ENCODE measurements around the gene COG7. TPM values are rescaled to one million over a fixed set of nuclear protein-coding genes. Genes with fewer than 3 reads are reported as not detected.

Gene COG7
- total RNA-seq, 1 donor from 2014 or later, result 42.1 TPM

GRCh38 chr16:23375643-23376042, 77.3 kb downstream of the COG7 start:
- no peaks in the 10 kb centered on the region for H3K4me1 Mint-ChIP-seq
- DNase-seq (ENCODE audit: low spot score in 2 of 2, unreplicated experiment in 2 of 2), result no peak
- H3K36me3 Mint-ChIP-seq, result no peaks in the 10 kb centered on the region
- H3K4me3 Mint-ChIP-seq, result no peak overlapping the region
- TF ChIP-seq, protein P1, sequence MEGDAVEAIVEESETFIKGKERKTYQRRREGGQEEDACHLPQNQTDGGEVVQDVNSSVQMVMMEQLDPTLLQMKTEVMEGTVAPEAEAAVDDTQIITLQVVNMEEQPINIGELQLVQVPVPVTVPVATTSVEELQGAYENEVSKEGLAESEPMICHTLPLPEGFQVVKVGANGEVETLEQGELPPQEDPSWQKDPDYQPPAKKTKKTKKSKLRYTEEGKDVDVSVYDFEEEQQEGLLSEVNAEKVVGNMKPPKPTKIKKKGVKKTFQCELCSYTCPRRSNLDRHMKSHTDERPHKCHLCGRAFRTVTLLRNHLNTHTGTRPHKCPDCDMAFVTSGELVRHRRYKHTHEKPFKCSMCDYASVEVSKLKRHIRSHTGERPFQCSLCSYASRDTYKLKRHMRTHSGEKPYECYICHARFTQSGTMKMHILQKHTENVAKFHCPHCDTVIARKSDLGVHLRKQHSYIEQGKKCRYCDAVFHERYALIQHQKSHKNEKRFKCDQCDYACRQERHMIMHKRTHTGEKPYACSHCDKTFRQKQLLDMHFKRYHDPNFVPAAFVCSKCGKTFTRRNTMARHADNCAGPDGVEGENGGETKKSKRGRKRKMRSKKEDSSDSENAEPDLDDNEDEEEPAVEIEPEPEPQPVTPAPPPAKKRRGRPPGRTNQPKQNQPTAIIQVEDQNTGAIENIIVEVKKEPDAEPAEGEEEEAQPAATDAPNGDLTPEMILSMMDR (IDR thresholded peaks at IDR 0.05; ENCODE audit: unreplicated experiment), result no peak
- no peaks in the 10 kb centered on the region for H3K9me3 Mint-ChIP-seq
- H3K27ac Mint-ChIP-seq, result no peak overlapping the region
- H3K27me3 Mint-ChIP-seq (ENCODE audit: low read depth), result peaks cover 21% of the 10 kb centered on the region

DNA sequence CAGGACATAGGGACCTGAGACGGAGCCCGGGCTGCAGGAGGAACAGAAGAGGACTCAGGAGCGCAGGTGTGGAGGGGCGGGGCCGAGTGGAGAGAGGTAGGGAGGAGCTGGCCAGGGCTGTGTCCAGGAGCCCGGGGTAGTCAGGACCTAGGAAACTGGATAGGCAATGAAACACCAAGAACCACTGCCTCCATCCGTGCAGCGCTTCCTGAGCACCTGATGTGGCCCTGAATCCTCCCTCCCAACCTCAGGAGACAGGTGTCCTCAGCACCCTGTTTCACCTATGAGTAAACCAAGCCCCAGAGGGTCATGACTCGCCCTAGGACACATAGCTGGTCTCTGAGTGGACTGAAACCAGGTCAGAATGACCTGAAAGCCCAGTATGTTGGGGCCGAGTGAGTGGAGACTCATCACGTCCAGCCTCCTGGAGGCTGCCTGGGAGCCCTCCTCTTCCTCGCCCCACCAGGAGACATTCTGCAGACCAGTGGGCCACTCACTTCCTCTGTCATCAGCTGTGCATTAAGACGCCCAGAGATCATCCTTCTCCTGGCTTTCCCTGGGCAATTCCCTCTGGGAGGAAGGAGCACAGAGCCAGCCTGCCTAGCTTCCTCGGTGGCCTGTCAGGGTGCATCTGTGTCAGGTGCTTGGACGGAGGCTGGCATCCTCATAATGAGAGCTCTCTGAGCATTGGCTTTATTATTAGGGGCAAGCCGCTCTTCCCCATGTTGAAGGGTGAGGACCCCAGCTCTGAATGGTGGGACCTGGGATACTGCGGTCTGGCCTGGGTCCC, 78.1 kb downstream of the COG7 start:
- TF ChIP-seq, protein P1 (IDR thresholded peaks at IDR 0.05; ENCODE audit: unreplicated experiment), result no peak
- no peaks in the 10 kb centered on the region for H3K36me3 Mint-ChIP-seq
- H3K9me3 Mint-ChIP-seq, result no peaks in the 10 kb centered on the region
- DNase-seq (ENCODE audit: low spot score in 2 of 2, unreplicated experiment in 2 of 2), result no peak
- H3K4me3 Mint-ChIP-seq, result no peak overlapping the region
- H3K27ac Mint-ChIP-seq, result no peak overlapping the region
- no peaks in the 10 kb centered on the region for H3K4me1 Mint-ChIP-seq
- peaks cover 26% of the 10 kb centered on the region for H3K27me3 Mint-ChIP-seq (ENCODE audit: low read depth)

- no peak overlapping the region for H3K27ac Mint-ChIP-seq
- H3K36me3 Mint-ChIP-seq, result no peaks in the 10 kb centered on the region
- no peaks in the 10 kb centered on the region for H3K4me1 Mint-ChIP-seq
- TF ChIP-seq, protein P1 (IDR thresholded peaks at IDR 0.05; ENCODE audit: unreplicated experiment), result no peak
- peaks cover 16% of the 10 kb centered on the region for H3K27me3 Mint-ChIP-seq (ENCODE audit: low read depth)
- no peak for DNase-seq (ENCODE audit: low spot score in 2 of 2, unreplicated experiment in 2 of 2)
- no peak overlapping the region for H3K4me3 Mint-ChIP-seq
- H3K9me3 Mint-ChIP-seq, result no peaks in the 10 kb centered on the region
These were observed 79.4 kb downstream of the COG7 start for GRCh38 chr16:23373436-23374219.

DNA sequence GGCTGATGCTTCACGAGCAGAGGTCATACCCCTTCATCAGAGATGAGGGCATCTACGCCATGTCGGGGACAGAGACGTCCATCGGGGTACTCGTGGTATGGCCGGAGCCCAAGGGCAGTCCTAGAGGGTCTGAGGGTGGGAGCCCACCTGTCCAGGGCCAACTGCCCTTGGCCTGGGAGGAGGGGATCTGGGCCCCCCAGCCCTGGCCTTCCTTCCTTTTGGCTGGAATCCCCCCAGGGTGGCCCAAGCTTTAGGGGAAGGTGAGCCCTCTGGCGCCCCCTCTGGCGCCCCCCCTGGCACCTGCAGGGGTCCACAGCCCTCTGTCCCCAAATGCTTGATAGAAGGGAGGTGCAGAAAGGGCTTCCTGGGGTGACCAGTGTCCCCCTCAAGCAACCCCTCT, 81.6 kb downstream of the COG7 start:
- H3K27me3 Mint-ChIP-seq (ENCODE audit: low read depth), result peaks cover 13% of the 10 kb centered on the region
- no peaks in the 10 kb centered on the region for H3K36me3 Mint-ChIP-seq
- TF ChIP-seq, protein P1 (IDR thresholded peaks at IDR 0.05; ENCODE audit: unreplicated experiment), result no peak

DNA sequence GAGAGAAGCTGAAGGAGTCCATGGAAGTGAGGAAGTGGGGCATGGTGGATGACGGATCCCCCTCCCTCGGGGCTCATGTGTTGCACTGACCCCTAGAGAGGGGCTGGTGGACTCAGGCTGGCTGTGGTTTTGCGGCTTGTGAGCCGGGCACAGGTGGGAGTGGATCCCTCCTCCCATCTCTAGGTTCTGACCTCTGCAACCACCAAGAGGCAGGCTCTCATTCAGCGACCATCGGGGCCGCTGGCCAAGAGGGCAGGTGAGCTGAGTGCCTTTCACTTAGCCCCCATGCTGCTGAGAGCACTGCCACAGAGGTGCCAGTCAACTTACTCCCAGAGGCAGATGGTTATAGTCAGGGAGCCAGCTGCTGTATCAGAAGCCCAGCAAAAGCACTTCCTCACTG, 83.6 kb downstream of the COG7 start:
- Mint-ChIP-seq H3K9me3 (no peaks in the 10 kb centered on the region), H3K36me3 (no peaks in the 10 kb centered on the region), H3K4me1 (no peaks in the 10 kb centered on the region), H3K27ac (no peak overlapping the region), H3K4me3 (no peak overlapping the region), H3K27me3 (ENCODE audit: low read depth) (peaks cover 13% of the 10 kb centered on the region)
- DNase-seq (ENCODE audit: low spot score in 2 of 2, unreplicated experiment in 2 of 2), result no peak
- TF ChIP-seq, protein P1 (IDR thresholded peaks at IDR 0.05; ENCODE audit: unreplicated experiment), result no peak

More for the DNA sequence above, 81.6 kb downstream of the COG7 start:
- no peak overlapping the region for H3K4me3 Mint-ChIP-seq
- H3K4me1 Mint-ChIP-seq, result no peaks in the 10 kb centered on the region
- no peak overlapping the region for H3K27ac Mint-ChIP-seq
- no peaks in the 10 kb centered on the region for H3K9me3 Mint-ChIP-seq
- DNase-seq (ENCODE audit: low spot score in 2 of 2, unreplicated experiment in 2 of 2), result no peak
